GM23338 (cell line): Measurements from ENCODE around the gene IGF2R. TPM values are rescaled to one million over a fixed set of nuclear protein-coding genes. Genes with fewer than 3 reads are reported as not detected.

Experiments used
- ATAC-seq: fragments of 200-7000 bp; cut with Tn5 transposase; 3 replicates; pipeline ENCODE4 v1.9.1; 2020
- DNase-seq: peaks from one replicate; pipeline ENCODE4 v3.0.0-alpha.2; 2015; ENCODE audit warnings: low spot score
- H2AFZ ChIP-seq: fragments of 200-600 bp; sonication (generic); 2 replicates; pipeline ENCODE4 v1.8.0; 2016; ENCODE audit warnings: antibody characterized with exemption, mild to moderate bottlenecking, moderate library complexity
- H3F3A ChIP-seq: fragments of 200-600 bp; sonication (generic); replicated peaks from 2 replicates; pipeline ENCODE4 v1.8.0; 2017; ENCODE audit warnings: antibody characterized with exemption, mixed run types, low read depth
- H3K27ac ChIP-seq: fragments of 200-600 bp; sonication (generic); 2 replicates; pipeline ENCODE4 v1.6.1; 2016; ENCODE audit warnings: low read depth
- H3K27me3 ChIP-seq: fragments of 200-600 bp; sonication (generic); 2 replicates; pipeline ENCODE4 v1.8.0; 2016; ENCODE audit warnings: mild to moderate bottlenecking, mixed run types, moderate library complexity; ENCODE audit not compliant: insufficient read depth
- H3K36me3 ChIP-seq: fragments of 200-600 bp; sonication (generic); 2 replicates; pipeline ENCODE4 v1.8.0; 2016; ENCODE audit warnings: mild to moderate bottlenecking; ENCODE audit not compliant: insufficient read depth
- H3K4me1 ChIP-seq: fragments of 200-600 bp; sonication (generic); 2 replicates; pipeline ENCODE4 v1.8.0; 2016; ENCODE audit warnings: mild to moderate bottlenecking, moderate library complexity; ENCODE audit not compliant: insufficient read depth
- H3K4me2 ChIP-seq: fragments of 200-600 bp; sonication (generic); 2 replicates; pipeline ENCODE4 v1.7.1; 2017; ENCODE audit warnings: mixed run types
- H3K4me3 ChIP-seq: fragments of 200-600 bp; sonication (generic); 2 replicates; pipeline ENCODE4 v1.6.1; 2016; ENCODE audit warnings: mixed run types
- H3K79me2 ChIP-seq: fragments of 200-600 bp; sonication (generic); replicated peaks from 2 replicates; pipeline ENCODE4 v1.8.0; 2017; ENCODE audit warnings: mild to moderate bottlenecking; ENCODE audit not compliant: insufficient read depth
- H3K9me2 ChIP-seq: fragments of 200-600 bp; sonication (generic); 2 replicates; pipeline ENCODE4 v1.8.0; 2017; ENCODE audit not compliant: insufficient read depth
- H4K20me1 ChIP-seq: fragments of 200-600 bp; sonication (generic); replicated peaks from 2 replicates; pipeline ENCODE4 v1.8.0; 2017; ENCODE audit warnings: mild to moderate bottlenecking; ENCODE audit not compliant: insufficient read depth
- H3K27ac Mint-ChIP-seq: 2 replicates; pipeline ENCODE4 v1.8.0; 2020; ENCODE audit warnings: inconsistent platforms, mild to moderate bottlenecking, moderate library complexity, mixed read lengths
- H3K27me3 Mint-ChIP-seq: 3 replicates; pipeline ENCODE4 v1.8.0; 2022; ENCODE audit warnings: low read depth, mild to moderate bottlenecking, moderate library complexity, mixed read lengths, inconsistent platforms; ENCODE audit not compliant: insufficient read depth, poor library complexity
- H3K36me3 Mint-ChIP-seq: 3 replicates; pipeline ENCODE4 v1.8.0; 2021; ENCODE audit warnings: low read depth, mild to moderate bottlenecking, inconsistent platforms, moderate library complexity, mixed read lengths
- H3K4me1 Mint-ChIP-seq: 3 replicates; pipeline ENCODE4 v1.8.0; 2020; ENCODE audit warnings: mild to moderate bottlenecking, inconsistent platforms, mixed read lengths
- H3K4me3 Mint-ChIP-seq: 3 replicates; pipeline ENCODE4 v1.8.0; 2021; ENCODE audit warnings: moderate library complexity, mild to moderate bottlenecking, inconsistent platforms, mixed read lengths
- H3K9me3 Mint-ChIP-seq: 3 replicates; pipeline ENCODE4 v1.8.0; 2020; ENCODE audit warnings: moderate library complexity, mild to moderate bottlenecking, inconsistent platforms, mixed read lengths
- JUNB ChIP-seq: IDR thresholded peaks from one replicate; pipeline ENCODE4 v1.6.1; 2016; ENCODE audit warnings: antibody characterized with exemption; ENCODE audit not compliant: unreplicated experiment
- NANOG ChIP-seq: IDR thresholded peaks from 2 replicates; pipeline ENCODE4 v1.6.1; 2016; ENCODE audit warnings: antibody characterized with exemption, borderline replicate concordance
- ZNF114 ChIP-seq: fragments of 250-450 bp; sonication (Bioruptor Pico); IDR thresholded peaks from 2 replicates; pipeline ENCODE4 v1.5.0; 2020; ENCODE audit warnings: mild to moderate bottlenecking, moderate library complexity
- ZNF331 ChIP-seq: fragments of 250-450 bp; sonication (Bioruptor Pico); IDR thresholded peaks from 2 replicates; pipeline ENCODE4 v1.5.0; 2020; ENCODE audit warnings: low read depth, mild to moderate bottlenecking, moderate library complexity
- polyA plus RNA-seq: library from polyadenylated mRNA; unstranded; fragments of >200 nt; fragmentation: Nextera tagmentation; extraction: Ambion mirVana; gene quantifications from 2 replicates; pipeline ENCODE4 v1.2.1, GENCODE V29; 2016
- total RNA-seq: library from RNA; depleted of rRNA; stranded (reverse); fragments of >200 nt; shearing (Covaris generic); gene quantifications from 2 replicates; pipeline ENCODE4 v1.2.3, GENCODE V29; 2014
- TF ChIP-seq, protein P1 (sequence below): fragments of 250-450 bp; sonication (Bioruptor Pico); IDR thresholded peaks from 2 replicates; pipeline ENCODE4 v1.5.0; 2020; ENCODE audit warnings: mild to moderate bottlenecking, moderate library complexity
- TF ChIP-seq, protein P2 (sequence below): IDR thresholded peaks from one replicate; pipeline ENCODE4 v1.6.1; 2018; ENCODE audit warnings: antibody characterized with exemption; ENCODE audit not compliant: unreplicated experiment

The IGF2R gene
- total and polyA plus RNA-seq, 2 experiments from 2014 or later: 12.5 to 76.4 TPM

- Histone ChIP-seq H3F3A (no peaks in the 10 kb centered on the region), H2AFZ (no peak overlapping the region), H3K27me3 (no peaks in the 10 kb centered on the region), H3K79me2 (no peaks in the 10 kb centered on the region), H3K4me3 (no peak overlapping the region), H4K20me1 (no peaks in the 10 kb centered on the region), H3K36me3 (peaks cover 4% of the 10 kb centered on the region; the same call in 1 of the 2 replicates), H3K9me2 (no peaks in the 10 kb centered on the region), H3K27ac (no peak overlapping the region), H3K4me1 (no peaks in the 10 kb centered on the region), H3K4me2 (no peak overlapping the region)
- H3K4me1 Mint-ChIP-seq: peaks cover 16% of the 10 kb centered on the region
- DNase-seq (no peak), ATAC-seq (no peak)
- H3K9me3 Mint-ChIP-seq: peaks cover 29% of the 10 kb centered on the region
- H3K27me3 Mint-ChIP-seq: peaks cover 2% of the 10 kb centered on the region
- no peak overlapping the region for H3K27ac Mint-ChIP-seq
- H3K36me3 Mint-ChIP-seq: peaks cover 9% of the 10 kb centered on the region; the same call in 2 of the 3 replicates
- no peak for TF ChIP-seq ZNF114 (CRISPR knock-in tag)
- TF ChIP-seq, protein P1, sequence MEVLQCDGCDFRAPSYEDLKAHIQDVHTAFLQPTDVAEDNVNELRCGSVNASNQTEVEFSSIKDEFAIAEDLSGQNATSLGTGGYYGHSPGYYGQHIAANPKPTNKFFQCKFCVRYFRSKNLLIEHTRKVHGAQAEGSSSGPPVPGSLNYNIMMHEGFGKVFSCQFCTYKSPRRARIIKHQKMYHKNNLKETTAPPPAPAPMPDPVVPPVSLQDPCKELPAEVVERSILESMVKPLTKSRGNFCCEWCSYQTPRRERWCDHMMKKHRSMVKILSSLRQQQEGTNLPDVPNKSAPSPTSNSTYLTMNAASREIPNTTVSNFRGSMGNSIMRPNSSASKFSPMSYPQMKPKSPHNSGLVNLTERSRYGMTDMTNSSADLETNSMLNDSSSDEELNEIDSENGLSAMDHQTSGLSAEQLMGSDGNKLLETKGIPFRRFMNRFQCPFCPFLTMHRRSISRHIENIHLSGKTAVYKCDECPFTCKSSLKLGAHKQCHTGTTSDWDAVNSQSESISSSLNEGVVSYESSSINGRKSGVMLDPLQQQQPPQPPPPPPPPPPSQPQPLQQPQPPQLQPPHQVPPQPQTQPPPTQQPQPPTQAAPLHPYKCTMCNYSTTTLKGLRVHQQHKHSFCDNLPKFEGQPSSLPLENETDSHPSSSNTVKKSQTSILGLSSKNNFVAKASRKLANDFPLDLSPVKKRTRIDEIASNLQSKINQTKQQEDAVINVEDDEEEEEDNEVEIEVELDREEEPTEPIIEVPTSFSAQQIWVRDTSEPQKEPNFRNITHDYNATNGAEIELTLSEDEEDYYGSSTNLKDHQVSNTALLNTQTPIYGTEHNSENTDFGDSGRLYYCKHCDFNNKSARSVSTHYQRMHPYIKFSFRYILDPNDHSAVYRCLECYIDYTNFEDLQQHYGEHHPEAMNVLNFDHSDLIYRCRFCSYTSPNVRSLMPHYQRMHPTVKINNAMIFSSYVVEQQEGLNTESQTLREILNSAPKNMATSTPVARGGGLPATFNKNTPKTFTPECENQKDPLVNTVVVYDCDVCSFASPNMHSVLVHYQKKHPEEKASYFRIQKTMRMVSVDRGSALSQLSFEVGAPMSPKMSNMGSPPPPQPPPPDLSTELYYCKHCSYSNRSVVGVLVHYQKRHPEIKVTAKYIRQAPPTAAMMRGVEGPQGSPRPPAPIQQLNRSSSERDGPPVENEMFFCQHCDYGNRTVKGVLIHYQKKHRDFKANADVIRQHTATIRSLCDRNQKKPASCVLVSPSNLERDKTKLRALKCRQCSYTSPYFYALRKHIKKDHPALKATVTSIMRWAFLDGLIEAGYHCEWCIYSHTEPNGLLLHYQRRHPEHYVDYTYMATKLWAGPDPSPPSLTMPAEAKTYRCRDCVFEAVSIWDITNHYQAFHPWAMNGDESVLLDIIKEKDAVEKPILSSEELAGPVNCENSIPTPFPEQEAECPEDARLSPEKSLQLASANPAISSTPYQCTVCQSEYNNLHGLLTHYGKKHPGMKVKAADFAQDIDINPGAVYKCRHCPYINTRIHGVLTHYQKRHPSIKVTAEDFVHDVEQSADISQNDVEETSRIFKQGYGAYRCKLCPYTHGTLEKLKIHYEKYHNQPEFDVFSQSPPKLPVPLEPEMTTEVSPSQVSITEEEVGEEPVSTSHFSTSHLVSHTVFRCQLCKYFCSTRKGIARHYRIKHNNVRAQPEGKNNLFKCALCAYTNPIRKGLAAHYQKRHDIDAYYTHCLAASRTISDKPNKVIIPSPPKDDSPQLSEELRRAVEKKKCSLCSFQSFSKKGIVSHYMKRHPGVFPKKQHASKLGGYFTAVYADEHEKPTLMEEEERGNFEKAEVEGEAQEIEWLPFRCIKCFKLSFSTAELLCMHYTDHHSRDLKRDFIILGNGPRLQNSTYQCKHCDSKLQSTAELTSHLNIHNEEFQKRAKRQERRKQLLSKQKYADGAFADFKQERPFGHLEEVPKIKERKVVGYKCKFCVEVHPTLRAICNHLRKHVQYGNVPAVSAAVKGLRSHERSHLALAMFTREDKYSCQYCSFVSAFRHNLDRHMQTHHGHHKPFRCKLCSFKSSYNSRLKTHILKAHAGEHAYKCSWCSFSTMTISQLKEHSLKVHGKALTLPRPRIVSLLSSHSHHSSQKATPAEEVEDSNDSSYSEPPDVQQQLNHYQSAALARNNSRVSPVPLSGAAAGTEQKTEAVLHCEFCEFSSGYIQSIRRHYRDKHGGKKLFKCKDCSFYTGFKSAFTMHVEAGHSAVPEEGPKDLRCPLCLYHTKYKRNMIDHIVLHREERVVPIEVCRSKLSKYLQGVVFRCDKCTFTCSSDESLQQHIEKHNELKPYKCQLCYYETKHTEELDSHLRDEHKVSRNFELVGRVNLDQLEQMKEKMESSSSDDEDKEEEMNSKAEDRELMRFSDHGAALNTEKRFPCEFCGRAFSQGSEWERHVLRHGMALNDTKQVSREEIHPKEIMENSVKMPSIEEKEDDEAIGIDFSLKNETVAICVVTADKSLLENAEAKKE (CRISPR knock-in tag): no peak
- TF ChIP-seq NANOG: no peak
- TF ChIP-seq, protein P2, sequence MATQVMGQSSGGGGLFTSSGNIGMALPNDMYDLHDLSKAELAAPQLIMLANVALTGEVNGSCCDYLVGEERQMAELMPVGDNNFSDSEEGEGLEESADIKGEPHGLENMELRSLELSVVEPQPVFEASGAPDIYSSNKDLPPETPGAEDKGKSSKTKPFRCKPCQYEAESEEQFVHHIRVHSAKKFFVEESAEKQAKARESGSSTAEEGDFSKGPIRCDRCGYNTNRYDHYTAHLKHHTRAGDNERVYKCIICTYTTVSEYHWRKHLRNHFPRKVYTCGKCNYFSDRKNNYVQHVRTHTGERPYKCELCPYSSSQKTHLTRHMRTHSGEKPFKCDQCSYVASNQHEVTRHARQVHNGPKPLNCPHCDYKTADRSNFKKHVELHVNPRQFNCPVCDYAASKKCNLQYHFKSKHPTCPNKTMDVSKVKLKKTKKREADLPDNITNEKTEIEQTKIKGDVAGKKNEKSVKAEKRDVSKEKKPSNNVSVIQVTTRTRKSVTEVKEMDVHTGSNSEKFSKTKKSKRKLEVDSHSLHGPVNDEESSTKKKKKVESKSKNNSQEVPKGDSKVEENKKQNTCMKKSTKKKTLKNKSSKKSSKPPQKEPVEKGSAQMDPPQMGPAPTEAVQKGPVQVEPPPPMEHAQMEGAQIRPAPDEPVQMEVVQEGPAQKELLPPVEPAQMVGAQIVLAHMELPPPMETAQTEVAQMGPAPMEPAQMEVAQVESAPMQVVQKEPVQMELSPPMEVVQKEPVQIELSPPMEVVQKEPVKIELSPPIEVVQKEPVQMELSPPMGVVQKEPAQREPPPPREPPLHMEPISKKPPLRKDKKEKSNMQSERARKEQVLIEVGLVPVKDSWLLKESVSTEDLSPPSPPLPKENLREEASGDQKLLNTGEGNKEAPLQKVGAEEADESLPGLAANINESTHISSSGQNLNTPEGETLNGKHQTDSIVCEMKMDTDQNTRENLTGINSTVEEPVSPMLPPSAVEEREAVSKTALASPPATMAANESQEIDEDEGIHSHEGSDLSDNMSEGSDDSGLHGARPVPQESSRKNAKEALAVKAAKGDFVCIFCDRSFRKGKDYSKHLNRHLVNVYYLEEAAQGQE: no peak
- no peak for TF ChIP-seq ZNF331 (CRISPR knock-in tag)
- no peak for TF ChIP-seq JUNB
- no peak overlapping the region for H3K4me3 Mint-ChIP-seq
These were observed 24.8 kb upstream of the IGF2R start for GRCh38 chr6:159943968-159944598.
